IPS-20b (cell line): ENCODE data around the gene TGFBR2.

Experiments
- H3K27ac ChIP-seq: one replicate; pipeline ENCODE4 v1.5.1; 2013; ENCODE audit warnings: low read length
- H3K27me3 ChIP-seq: 2 replicates; pipeline ENCODE4 v1.6.1; 2013; ENCODE audit warnings: mild to moderate bottlenecking, low read length, inconsistent platforms; ENCODE audit not compliant: insufficient read depth
- H3K36me3 ChIP-seq: 2 replicates; pipeline ENCODE4 v1.6.1; 2013; ENCODE audit warnings: low read depth, mild to moderate bottlenecking, inconsistent platforms, low read length, moderate library complexity; ENCODE audit not compliant: insufficient read depth
- H3K4me1 ChIP-seq: 2 replicates; pipeline ENCODE4 v1.6.1; 2013; ENCODE audit warnings: mild to moderate bottlenecking, control low read depth, inconsistent platforms, low read length, moderate library complexity; ENCODE audit not compliant: insufficient read depth
- H3K4me3 ChIP-seq: 2 replicates; pipeline ENCODE4 v1.5.1; 2013; ENCODE audit warnings: mild to moderate bottlenecking, low read length, inconsistent platforms
- H3K9ac ChIP-seq: 2 replicates; pipeline ENCODE4 v1.6.1; 2013; ENCODE audit warnings: low read depth, mild to moderate bottlenecking, inconsistent platforms, low read length, moderate library complexity
- H3K9me3 ChIP-seq: 2 replicates; pipeline ENCODE4 v1.6.1; 2013; ENCODE audit warnings: mild to moderate bottlenecking, low read depth, low read length, inconsistent platforms; ENCODE audit not compliant: insufficient read depth

TGFBR2 gene

DNA sequence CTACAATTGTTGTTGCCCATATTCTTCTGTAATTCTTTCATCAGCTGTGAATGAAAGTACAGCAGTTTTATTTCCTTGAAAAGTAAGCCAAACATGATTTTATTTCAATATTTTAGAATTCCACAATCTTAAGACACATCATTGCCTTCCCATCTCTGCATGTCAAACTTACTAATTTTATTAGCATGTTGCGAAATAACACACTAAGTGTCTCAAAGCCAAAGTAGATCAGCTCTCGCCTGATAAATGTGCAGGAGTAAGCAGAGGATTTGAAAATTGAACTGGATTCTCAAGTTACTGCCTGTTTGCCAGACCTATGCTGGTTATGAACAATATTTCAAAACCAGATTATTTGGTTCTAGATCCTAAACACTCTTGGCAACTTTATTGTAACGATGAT lies 25.7 kb downstream of the TGFBR2 start:
- no peaks in the 10 kb centered on the region for H3K27me3 ChIP-seq
- no peaks in the 10 kb centered on the region for H3K9me3 ChIP-seq
- peaks cover 21% of the 10 kb centered on the region for H3K4me1 ChIP-seq
- 0 out of 2 replicates have a peak, but pooled peaks cover 2% of the 10 kb centered on the region for H3K36me3 ChIP-seq
- no peak overlapping the region for H3K4me3 ChIP-seq
- no peak overlapping the region for H3K27ac ChIP-seq
- H3K9ac ChIP-seq = no peak overlapping the region

DNA sequence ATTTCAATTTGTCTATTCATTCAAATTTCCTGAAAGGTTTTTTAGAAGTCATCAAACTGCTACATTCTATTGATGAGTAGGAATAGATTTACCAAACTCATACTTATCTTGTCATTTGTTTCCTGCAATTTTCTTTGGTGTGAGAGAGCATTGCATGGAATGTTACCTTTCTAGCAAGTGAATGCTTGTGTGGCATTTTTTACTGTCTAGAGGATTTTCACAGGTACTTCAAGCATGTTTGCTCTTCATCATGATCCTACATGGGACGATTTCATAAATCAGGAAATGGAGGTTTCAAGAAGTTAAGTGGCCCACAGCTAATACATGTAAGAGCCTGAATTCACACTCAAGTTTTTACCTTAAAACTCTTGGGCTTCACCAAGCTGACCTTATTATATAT lies 26.1 kb downstream of the TGFBR2 start:
- Histone ChIP-seq H3K9ac (no peak overlapping the region), H3K9me3 (no peaks in the 10 kb centered on the region), H3K4me3 (no peak overlapping the region), H3K4me1 (peaks cover 19% of the 10 kb centered on the region), H3K27ac (no peak overlapping the region), H3K27me3 (no peaks in the 10 kb centered on the region), H3K36me3 (0 out of 2 replicates have a peak, but pooled peaks cover 2% of the 10 kb centered on the region)

DNA sequence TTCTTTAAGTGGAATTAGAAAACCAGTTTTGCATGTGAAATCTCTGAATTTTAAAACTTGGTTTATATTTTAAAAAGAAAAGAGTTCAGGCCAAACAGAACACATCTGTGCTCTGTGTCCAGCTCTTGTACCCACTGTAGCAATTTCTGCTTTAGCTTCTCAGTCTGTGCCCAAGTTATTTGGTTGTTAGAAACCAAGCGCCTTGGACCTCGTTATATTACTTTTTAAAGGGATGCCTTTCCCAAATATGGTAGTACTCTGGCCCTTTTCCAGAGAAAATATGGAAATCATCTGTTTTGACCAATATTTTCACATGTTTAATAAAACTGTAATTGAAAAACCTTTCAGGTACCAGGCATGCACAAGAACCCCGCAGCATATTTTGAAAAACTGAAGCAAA lies 27.3 kb downstream of the TGFBR2 start:
- no peak overlapping the region for H3K27ac ChIP-seq
- H3K4me3 ChIP-seq = no peak overlapping the region
- 0 out of 2 replicates have a peak, but pooled peaks cover 2% of the 10 kb centered on the region for H3K36me3 ChIP-seq
- no peaks in the 10 kb centered on the region for H3K9me3 ChIP-seq
- peaks cover 10% of the 10 kb centered on the region for H3K4me1 ChIP-seq
- H3K27me3 ChIP-seq = no peaks in the 10 kb centered on the region
- no peak overlapping the region for H3K9ac ChIP-seq

DNA sequence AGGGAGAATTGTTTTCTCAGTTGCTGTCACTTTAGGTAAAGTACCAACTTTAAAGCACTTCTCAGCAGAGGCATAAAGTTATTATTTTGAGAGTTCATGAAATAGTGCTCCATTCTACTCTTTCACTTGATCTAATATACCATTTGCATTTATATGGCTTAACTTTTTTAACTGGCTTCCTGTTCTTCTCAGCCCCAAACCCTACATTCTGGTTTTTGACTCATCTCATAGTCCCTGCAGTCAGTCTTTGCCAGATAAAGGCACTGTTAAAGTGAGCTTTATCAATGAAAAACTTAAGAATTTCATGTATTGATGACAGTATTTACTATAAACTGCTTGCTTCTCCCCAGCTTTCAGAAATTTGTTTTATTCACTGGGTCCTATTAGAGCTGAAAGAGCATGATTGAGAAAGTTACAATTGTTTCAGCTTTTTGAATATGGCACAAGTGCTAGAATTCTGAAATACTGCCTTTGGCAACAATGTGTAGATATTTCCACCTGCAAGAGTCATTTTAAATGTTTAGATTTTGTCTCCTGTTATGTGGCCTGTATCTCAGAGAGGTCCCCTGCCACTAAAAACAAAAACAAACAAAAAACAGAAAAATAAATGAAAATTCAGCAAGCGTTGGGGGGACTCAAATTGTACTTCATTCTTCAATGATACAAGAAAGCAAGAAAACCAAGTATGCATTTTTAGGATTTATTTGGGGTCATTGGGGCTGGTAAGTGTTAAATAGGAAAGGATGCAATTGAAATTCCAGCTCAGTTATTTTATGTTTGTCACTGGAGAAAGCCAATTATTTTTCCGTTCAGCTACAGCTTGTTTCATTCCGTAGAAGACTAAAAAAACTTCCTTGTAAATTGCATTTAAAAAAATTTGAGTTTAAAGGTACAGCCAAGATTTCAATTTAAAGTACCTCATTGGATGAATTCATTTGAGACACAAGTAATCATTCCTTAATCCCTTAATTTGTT lies 28.6 kb downstream of the TGFBR2 start:
- H3K27me3 ChIP-seq = no peaks in the 10 kb centered on the region
- H3K27ac ChIP-seq = no peak overlapping the region
- H3K4me3 ChIP-seq = no peak overlapping the region
- no peak overlapping the region for H3K9ac ChIP-seq
- no peaks in the 10 kb centered on the region; the same call in 1 of the 2 replicates for H3K4me1 ChIP-seq
- H3K36me3 ChIP-seq = 0 out of 2 replicates have a peak, but pooled peaks cover 2% of the 10 kb centered on the region
- H3K9me3 ChIP-seq = no peaks in the 10 kb centered on the region

DNA sequence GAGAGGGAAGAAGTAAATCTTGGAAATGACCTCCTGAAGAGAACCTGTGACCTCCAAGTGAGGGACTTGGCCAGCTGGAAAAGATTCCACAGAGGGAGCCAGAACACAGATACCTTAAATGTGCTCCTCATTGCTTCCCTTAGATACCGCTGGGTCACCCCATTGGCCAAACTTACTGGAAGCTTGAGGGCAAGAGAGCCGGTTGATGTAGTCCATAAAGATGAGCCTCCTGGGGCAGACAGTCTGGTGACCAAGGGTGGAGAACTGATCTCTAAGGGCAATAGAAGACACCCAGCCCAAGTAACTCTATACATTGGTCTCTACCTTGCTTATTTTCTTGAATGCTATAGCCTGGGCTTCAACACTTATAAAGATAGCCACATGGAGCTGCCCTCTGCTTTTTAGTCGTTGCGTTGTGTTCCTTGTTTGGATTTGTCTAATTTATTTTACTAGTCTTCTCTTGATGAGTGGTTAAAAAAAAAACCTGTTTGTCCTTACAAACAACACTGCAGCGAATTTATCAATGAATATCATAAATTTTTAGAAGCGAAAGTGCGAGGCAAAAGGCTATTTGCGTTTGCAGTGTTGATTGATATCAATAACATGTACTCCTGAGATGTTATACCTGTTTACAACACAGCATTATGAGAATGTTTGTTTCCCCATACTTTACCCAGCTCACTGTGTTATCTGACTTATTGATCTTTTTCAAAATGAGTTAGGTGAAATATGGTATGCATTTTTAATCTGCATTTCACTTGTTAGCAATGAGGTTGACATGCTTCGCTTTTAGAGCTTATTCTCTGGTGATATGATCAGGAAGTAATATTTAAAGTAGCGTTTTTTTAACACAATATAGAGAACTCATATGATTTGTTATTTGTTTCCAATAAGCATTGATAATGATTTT lies 31.2 kb downstream of the TGFBR2 start:
- H3K36me3 ChIP-seq = no peaks in the 10 kb centered on the region
- H3K27me3 ChIP-seq = no peaks in the 10 kb centered on the region
- H3K4me3 ChIP-seq = no peak overlapping the region
- H3K27ac ChIP-seq = no peak overlapping the region
- no peaks in the 10 kb centered on the region for H3K9me3 ChIP-seq
- H3K4me1 ChIP-seq = peaks cover 3% of the 10 kb centered on the region; the same call in 1 of the 2 replicates
- no peak overlapping the region for H3K9ac ChIP-seq

DNA sequence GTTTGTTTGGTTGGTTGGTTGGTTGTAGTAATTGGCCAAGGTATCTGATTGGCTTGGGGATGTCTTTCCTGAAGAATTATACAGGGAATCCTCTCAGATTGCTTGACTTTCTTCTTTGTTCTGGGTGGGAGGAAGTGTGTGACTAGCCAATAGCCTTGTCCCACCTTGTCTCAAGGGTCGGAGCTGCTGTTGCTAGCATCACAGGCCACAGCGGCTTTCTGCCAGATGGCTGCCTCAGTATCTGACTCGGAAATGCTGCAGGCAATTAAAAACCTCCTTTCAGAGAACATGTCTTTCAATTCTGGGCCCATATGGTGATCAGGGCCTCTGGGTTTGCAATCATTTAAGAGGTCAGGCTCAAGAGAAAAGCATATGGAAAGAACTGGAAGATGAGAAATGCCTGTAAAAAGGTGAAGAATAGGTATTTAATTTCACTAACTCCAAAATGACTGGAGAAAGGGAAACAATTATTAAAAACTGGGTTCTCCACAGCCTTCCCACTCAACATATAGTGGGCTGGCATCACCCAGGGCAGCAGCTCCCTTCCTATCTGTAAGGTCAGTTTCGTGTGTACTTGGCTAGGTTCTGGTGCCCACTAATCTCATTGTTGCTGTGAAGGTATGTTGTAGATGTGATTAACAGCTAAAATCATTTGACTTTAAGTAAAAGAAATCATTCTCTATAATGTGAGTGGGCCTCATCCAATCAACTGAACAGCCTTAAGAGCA lies 32.4 kb downstream of the TGFBR2 start:
- no peaks in the 10 kb centered on the region for H3K36me3 ChIP-seq
- H3K27ac ChIP-seq = no peak overlapping the region
- H3K4me1 ChIP-seq = peaks cover 3% of the 10 kb centered on the region; the same call in 1 of the 2 replicates
- H3K9ac ChIP-seq = no peak overlapping the region
- H3K4me3 ChIP-seq = no peak overlapping the region
- H3K27me3 ChIP-seq = no peaks in the 10 kb centered on the region
- no peaks in the 10 kb centered on the region for H3K9me3 ChIP-seq

DNA sequence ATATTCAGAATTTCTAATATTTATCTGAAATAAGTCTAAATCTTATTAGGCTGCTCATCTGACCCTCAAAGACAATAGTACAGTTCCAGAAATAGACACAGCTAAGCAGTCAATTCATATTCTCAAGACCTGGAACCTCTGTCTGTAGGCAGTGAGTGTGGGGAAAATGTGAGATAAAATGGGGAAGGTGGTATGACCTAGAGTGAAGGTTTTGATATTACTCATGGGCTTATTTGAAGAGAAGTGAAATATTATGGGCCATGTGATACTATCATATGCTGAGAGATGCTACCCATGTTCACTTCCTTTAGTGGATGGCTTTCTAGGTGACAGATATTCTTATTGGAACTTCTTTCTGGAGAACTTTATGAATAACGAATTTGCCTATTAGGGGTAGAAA lies 33.5 kb downstream of the TGFBR2 start:
- H3K9me3 ChIP-seq = no peaks in the 10 kb centered on the region
- peaks cover 3% of the 10 kb centered on the region; the same call in 1 of the 2 replicates for H3K4me1 ChIP-seq
- no peaks in the 10 kb centered on the region for H3K36me3 ChIP-seq
- no peak overlapping the region for H3K4me3 ChIP-seq
- H3K9ac ChIP-seq = no peak overlapping the region
- H3K27me3 ChIP-seq = no peaks in the 10 kb centered on the region
- no peak overlapping the region for H3K27ac ChIP-seq

DNA sequence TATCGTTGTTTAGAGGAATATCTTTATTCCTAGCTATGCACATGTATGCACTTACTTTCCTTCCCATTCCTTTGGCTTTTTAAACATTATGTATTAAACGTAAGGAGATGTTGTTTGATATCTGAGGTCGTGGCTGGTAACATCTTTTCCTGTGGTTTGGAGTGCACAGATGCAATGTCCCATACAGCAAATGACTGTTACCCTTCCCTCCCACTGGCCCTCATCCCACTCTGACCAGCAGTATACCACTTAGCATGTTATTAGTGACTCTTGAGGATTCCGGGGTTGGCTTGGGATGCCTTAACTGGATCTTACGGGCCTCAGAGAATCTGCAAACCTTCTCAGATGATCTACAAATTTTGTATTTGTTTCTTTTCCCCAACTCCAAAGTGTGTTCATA lies 34.5 kb downstream of the TGFBR2 start:
- H3K27ac ChIP-seq = no peak overlapping the region
- H3K9me3 ChIP-seq = no peaks in the 10 kb centered on the region
- H3K27me3 ChIP-seq = no peaks in the 10 kb centered on the region
- H3K4me3 ChIP-seq = no peak overlapping the region
- no peak overlapping the region for H3K9ac ChIP-seq
- peaks cover 1% of the 10 kb centered on the region; the same call in 1 of the 2 replicates for H3K36me3 ChIP-seq
- 0 out of 2 replicates have a peak, but pooled peaks cover 3% of the 10 kb centered on the region for H3K4me1 ChIP-seq

DNA sequence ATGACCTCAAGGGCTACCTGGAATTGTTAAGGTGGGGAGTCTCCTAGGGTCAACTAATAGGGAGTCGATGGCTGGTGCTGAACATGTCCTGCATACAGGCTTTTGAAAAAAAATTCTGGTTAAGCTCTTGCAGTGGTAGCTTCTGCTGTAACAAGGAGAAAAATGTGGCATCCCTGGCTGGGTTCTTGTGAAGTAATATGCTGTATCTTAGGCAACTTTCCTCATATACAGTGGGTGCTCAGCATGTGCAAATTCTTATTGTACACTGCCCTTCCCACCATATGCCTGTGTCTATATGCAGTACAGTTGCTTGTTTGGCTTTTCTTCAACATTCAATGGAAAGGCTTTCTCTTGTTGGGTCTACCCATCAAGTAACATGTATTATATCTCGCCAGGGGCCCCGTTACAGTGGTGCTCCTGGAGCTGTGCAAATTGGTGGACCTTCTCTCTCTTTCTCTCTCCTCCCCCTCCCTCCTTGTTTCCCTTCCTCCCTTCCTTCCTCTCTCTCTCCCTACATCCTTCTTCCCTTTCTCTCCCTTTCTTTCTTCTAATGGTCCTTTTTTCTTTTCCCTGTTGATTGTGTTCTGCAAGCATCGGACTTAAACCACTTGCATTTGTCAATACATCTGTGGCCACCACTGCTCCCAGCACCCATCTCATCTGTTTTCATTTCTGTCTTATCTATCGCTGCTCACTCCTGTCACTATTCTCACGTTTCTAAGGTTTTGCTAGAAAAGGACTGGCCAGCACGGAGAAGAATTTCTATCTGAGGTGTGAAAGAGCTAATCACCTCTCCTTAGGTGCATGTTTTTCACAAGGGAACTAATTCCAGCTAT lies 35.2 kb downstream of the TGFBR2 start:
- Histone ChIP-seq H3K4me3 (no peak overlapping the region), H3K27me3 (no peaks in the 10 kb centered on the region), H3K4me1 (0 out of 2 replicates have a peak, but pooled peaks cover 3% of the 10 kb centered on the region), H3K9me3 (no peaks in the 10 kb centered on the region), H3K36me3 (peaks cover 9% of the 10 kb centered on the region; the same call in 1 of the 2 replicates), H3K9ac (no peak overlapping the region), H3K27ac (no peak overlapping the region)

DNA sequence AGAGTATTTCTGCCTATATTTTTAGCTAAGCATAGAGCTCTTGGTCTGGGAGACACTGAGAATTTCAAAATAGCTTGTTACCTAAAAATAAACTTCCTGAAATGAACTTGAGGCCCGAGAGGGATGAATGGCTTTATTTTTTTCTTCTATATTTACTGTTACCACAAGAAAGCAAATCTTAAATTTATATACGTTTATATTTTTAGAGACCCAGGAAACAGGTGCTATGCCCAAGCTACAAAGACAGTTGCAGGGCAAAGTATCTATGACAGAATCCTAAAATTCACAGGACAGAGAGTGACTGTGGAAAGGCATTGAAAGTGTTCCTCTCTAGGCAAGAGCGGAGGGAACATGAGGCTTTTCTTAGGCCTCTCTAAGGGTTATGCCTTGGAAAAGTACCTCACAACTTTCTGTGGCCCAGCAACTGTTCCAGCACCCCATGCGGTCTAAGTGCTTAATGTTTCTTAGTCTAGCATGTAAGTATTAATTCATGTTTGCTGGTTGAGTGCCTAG lies 36.5 kb downstream of the TGFBR2 start:
- Histone ChIP-seq H3K36me3 (peaks cover 16% of the 10 kb centered on the region; the same call in 1 of the 2 replicates), H3K4me1 (0 out of 2 replicates have a peak, but pooled peaks cover 3% of the 10 kb centered on the region), H3K27me3 (no peaks in the 10 kb centered on the region), H3K4me3 (no peak overlapping the region), H3K9me3 (no peaks in the 10 kb centered on the region), H3K27ac (no peak overlapping the region), H3K9ac (no peak overlapping the region)
